Loucy (cell line): Measurements from ENCODE around the gene PCDHA11.
"Not testable (repeated sequence)": the region's sequence is repeated elsewhere in the genome, so short reads cannot be mapped to it uniquely, and the experiment has no call there.

ENCODE experiments used
- H2AFZ ChIP-seq: fragments of 200-600 bp; sonication (generic); 2 replicates; pipeline ENCODE4 v1.6.0; 2016; ENCODE audit warnings: antibody characterized with exemption, mild to moderate bottlenecking, low read length, moderate library complexity
- H3F3A ChIP-seq: fragments of 200-600 bp; 2 replicates; pipeline ENCODE4 v1.6.0; 2016; ENCODE audit warnings: antibody characterized with exemption, low read depth, mild to moderate bottlenecking
- H3K27me3 ChIP-seq: fragments of 200-600 bp; sonication (generic); 2 replicates; pipeline ENCODE4 v1.6.1; 2014; ENCODE audit warnings: low read length, mild to moderate bottlenecking; ENCODE audit not compliant: insufficient read depth, poor library complexity, severe bottlenecking
- H3K36me3 ChIP-seq: fragments of 200-600 bp; sonication (generic); 2 replicates; pipeline ENCODE4 v1.6.1; 2016; ENCODE audit warnings: low read length; ENCODE audit not compliant: insufficient read depth
- H3K4me1 ChIP-seq: fragments of 200-600 bp; sonication (generic); 2 replicates; pipeline ENCODE4 v1.5.1; 2014; ENCODE audit warnings: low read length, mild to moderate bottlenecking; ENCODE audit not compliant: insufficient read depth, poor library complexity, severe bottlenecking
- H3K4me2 ChIP-seq: fragments of 200-600 bp; sonication (generic); 2 replicates; pipeline ENCODE4 v1.6.0; 2014; ENCODE audit warnings: antibody characterized with exemption, low read length, low read depth, mild to moderate bottlenecking; ENCODE audit not compliant: poor library complexity, severe bottlenecking
- H3K4me3 ChIP-seq: fragments of 200-600 bp; sonication (generic); 2 replicates; pipeline ENCODE4 v1.5.1; 2014; ENCODE audit warnings: low read length, mild to moderate bottlenecking, mixed read lengths; ENCODE audit not compliant: poor library complexity, severe bottlenecking
- H3K79me2 ChIP-seq: fragments of 200-600 bp; sonication (generic); 2 replicates; pipeline ENCODE4 v1.6.1; 2014; ENCODE audit warnings: low read length; ENCODE audit not compliant: insufficient read depth
- H3K9ac ChIP-seq: fragments of 200-600 bp; sonication (generic); 2 replicates; pipeline ENCODE4 v1.6.0; 2014; ENCODE audit warnings: mild to moderate bottlenecking, low read depth, low read length, moderate library complexity; ENCODE audit not compliant: poor library complexity, severe bottlenecking
- H3K9me2 ChIP-seq: fragments of 200-600 bp; sonication (generic); replicated peaks from 2 replicates; pipeline ENCODE4 v1.6.1; 2016; ENCODE audit warnings: low read depth, low read length, mixed read lengths
- H3K9me3 ChIP-seq: fragments of 200-600 bp; sonication (generic); 2 replicates; pipeline ENCODE4 v1.6.1; 2014; ENCODE audit warnings: mild to moderate bottlenecking, antibody characterized with exemption, low read length, low read depth; ENCODE audit not compliant: insufficient read depth
- H4K20me1 ChIP-seq: fragments of 200-600 bp; sonication (generic); 2 replicates; pipeline ENCODE4 v1.6.0; 2014; ENCODE audit warnings: antibody characterized with exemption, low read length, mild to moderate bottlenecking; ENCODE audit not compliant: insufficient read depth, poor library complexity, severe bottlenecking
- EZH2phosphoT487 ChIP-seq: fragments of 200-600 bp; IDR thresholded peaks from 2 replicates; pipeline ENCODE4 v1.6.1; 2018; ENCODE audit warnings: antibody characterized with exemption, mild to moderate bottlenecking, moderate library complexity, borderline replicate concordance
- TF ChIP-seq, protein P1 (sequence below): fragments of 200-600 bp; sonication (generic); conservative IDR thresholded peaks from 2 replicates; pipeline ENCODE4 v1.5.1; 2014; ENCODE audit warnings: mild to moderate bottlenecking, antibody characterized with exemption, low read length

The PCDHA11 gene

DNA sequence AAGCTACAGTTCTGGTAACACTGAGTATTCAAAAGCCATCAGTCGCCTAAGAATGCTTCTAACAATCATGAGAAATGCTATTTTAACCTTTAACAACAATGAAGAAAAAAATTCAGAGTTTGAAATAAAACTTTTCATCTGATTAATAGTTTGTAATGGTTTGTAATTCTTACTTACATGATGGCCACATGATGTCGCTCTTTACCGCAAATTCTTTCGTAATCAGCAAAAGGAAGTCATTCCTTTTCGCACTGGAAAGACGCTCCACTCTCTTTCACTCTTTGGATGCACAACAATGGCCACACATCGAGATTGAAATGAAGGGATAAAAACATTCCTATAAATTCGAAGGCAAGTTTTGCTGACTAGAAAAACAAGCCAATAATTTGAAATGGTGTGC is 34.8 kb upstream of the PCDHA11 start, which contains the start of gene PCDHA7:
Gene PCDHA7, plus strand, starts transcription at position 277 of the 400 bp plus-strand sequence. Its CDS starts 115 bp downstream, at position 392.
- Histone ChIP-seq H2AFZ (no peak within 1 kb of the TSS), H3K79me2 (no peaks in the 10 kb centered on the region), H3K4me2 (no peak within 1 kb of the TSS), H3K9me2 (no peaks in the 10 kb centered on the region), H3K36me3 (no peaks in the 10 kb centered on the region), H3K27me3 (no peaks in the 10 kb centered on the region), H3K4me3 (no peak within 1 kb of the TSS), H3F3A (no peaks in the 10 kb centered on the region), H3K9ac (no peak within 1 kb of the TSS), H3K4me1 (no peaks in the 10 kb centered on the region), H4K20me1 (no peaks in the 10 kb centered on the region), H3K9me3 (no peaks in the 10 kb centered on the region)
- TF ChIP-seq EZH2phosphoT487, result no peak
- TF ChIP-seq, protein P1, sequence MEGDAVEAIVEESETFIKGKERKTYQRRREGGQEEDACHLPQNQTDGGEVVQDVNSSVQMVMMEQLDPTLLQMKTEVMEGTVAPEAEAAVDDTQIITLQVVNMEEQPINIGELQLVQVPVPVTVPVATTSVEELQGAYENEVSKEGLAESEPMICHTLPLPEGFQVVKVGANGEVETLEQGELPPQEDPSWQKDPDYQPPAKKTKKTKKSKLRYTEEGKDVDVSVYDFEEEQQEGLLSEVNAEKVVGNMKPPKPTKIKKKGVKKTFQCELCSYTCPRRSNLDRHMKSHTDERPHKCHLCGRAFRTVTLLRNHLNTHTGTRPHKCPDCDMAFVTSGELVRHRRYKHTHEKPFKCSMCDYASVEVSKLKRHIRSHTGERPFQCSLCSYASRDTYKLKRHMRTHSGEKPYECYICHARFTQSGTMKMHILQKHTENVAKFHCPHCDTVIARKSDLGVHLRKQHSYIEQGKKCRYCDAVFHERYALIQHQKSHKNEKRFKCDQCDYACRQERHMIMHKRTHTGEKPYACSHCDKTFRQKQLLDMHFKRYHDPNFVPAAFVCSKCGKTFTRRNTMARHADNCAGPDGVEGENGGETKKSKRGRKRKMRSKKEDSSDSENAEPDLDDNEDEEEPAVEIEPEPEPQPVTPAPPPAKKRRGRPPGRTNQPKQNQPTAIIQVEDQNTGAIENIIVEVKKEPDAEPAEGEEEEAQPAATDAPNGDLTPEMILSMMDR, result no peak

DNA sequence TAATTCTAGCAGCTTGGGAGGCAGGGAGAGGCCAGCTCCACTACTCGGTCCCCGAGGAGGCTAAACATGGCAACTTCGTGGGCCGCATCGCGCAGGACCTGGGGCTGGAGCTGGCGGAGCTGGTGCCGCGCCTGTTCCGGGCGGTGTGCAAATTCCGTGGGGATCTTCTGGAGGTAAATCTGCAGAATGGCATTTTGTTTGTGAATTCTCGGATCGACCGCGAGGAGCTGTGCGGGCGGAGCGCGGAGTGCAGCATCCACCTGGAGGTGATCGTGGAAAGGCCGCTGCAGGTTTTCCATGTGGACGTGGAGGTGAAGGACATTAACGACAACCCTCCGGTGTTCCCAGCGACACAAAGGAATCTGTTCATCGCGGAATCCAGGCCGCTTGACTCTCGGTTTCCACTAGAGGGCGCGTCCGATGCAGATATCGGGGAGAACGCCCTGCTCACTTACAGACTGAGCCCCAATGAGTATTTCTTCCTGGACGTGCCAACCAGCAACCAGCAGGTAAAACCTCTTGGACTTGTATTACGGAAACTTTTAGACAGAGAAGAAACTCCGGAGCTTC is 34.2 kb upstream of the PCDHA11 start:
- not testable (repeated sequence) for H3F3A ChIP-seq, H3K4me2 ChIP-seq, H3K27me3 ChIP-seq, H3K9me2 ChIP-seq, H3K9ac ChIP-seq, H3K79me2 ChIP-seq, H3K36me3 ChIP-seq, H2AFZ ChIP-seq, H3K4me3 ChIP-seq, H3K9me3 ChIP-seq, H4K20me1 ChIP-seq, H3K4me1 ChIP-seq

DNA sequence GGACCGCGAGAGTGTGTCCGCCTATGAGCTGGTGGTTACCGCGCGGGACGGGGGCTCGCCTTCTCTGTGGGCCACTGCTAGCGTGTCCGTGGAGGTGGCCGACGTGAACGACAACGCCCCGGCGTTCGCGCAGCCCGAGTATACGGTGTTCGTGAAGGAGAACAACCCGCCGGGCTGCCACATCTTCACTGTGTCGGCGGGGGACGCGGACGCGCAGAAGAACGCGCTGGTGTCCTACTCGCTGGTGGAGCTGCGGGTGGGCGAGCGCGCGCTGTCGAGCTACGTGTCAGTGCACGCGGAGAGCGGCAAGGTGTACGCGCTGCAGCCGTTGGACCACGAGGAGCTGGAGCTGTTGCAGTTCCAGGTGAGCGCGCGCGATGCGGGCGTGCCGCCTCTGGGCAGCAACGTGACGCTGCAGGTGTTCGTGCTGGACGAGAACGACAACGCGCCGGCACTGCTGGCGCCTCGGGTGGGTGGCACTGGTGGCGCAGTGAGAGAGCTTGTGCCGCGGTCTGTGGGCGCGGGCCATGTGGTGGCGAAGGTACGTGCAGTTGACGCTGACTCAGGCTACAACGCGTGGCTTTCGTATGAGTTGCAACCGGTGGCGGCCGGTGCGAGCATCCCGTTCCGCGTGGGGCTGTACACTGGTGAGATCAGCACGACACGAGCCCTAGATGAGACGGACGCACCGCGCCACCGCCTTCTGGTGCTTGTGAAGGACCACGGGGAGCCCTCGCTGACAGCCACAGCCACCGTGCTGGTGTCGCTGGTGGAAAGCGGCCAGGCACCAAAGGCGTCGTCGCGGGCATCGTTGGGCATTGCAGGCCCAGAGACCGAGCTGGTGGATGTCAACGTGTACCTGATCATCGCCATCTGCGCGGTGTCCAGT is 32.9 kb upstream of the PCDHA11 start:
- Histone ChIP-seq H2AFZ (no peak overlapping the region), H3K4me2 (no peak overlapping the region), H3K79me2 (no peaks in the 10 kb centered on the region), H3K9me3 (no peaks in the 10 kb centered on the region), H3K27me3 (no peaks in the 10 kb centered on the region), H3F3A (no peaks in the 10 kb centered on the region), H4K20me1 (no peaks in the 10 kb centered on the region), H3K9me2 (no peaks in the 10 kb centered on the region), H3K9ac (no peak overlapping the region), H3K4me1 (no peaks in the 10 kb centered on the region), H3K36me3 (no peaks in the 10 kb centered on the region), H3K4me3 (no peak overlapping the region)
- TF ChIP-seq, protein P1, result no peak
- no peak for TF ChIP-seq EZH2phosphoT487
